IPS-15b (cell line): ENCODE data around the gene GBA2.

Experiments used
- H3K27me3 ChIP-seq: one replicate; pipeline ENCODE4 v1.6.1; 2013; ENCODE audit warnings: low read length; ENCODE audit not compliant: control insufficient read depth, insufficient read depth
- H3K36me3 ChIP-seq: one replicate; pipeline ENCODE4 v1.6.1; 2013; ENCODE audit warnings: low read length; ENCODE audit not compliant: control insufficient read depth, insufficient read depth
- H3K4me1 ChIP-seq: one replicate; pipeline ENCODE4 v1.6.1; 2013; ENCODE audit warnings: mild to moderate bottlenecking, low read length; ENCODE audit not compliant: control insufficient read depth, insufficient read depth
- H3K4me3 ChIP-seq: one replicate; pipeline ENCODE4 v1.5.1; 2013; ENCODE audit warnings: low read depth, low read length
- H3K9ac ChIP-seq: one replicate; pipeline ENCODE4 v1.6.1; 2013; ENCODE audit warnings: low read depth, mild to moderate bottlenecking, low read length
- H3K9me3 ChIP-seq: one replicate; pipeline ENCODE4 v1.6.1; 2013; ENCODE audit warnings: mild to moderate bottlenecking, low read length; ENCODE audit not compliant: control insufficient read depth, insufficient read depth

The GBA2 gene

DNA sequence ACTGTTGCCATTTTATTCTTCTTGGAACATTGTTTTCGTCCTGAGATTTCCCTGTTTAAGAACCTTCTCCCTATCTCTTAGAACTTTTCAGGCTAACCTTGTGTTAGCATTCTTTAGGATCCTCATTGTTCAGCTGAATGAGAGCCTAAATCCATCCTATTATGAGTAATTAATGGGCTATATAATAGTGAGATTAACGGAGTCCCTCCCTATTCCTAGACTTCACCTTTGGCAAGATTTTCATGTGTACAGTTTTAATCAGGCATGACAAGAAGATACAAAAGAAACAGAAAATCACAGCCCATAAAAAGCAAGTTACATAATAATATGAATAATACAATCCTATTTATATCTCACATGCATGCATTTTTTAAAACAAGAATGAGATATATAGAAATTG is 14.2 kb upstream of the GBA2 start:
- H3K4me3 ChIP-seq: no peak overlapping the region
- H3K27me3 ChIP-seq: no peaks in the 10 kb centered on the region
- peaks cover 5% of the 10 kb centered on the region for H3K4me1 ChIP-seq
- H3K36me3 ChIP-seq: no peaks in the 10 kb centered on the region
- H3K9me3 ChIP-seq: no peaks in the 10 kb centered on the region
- H3K9ac ChIP-seq: no peak overlapping the region

DNA sequence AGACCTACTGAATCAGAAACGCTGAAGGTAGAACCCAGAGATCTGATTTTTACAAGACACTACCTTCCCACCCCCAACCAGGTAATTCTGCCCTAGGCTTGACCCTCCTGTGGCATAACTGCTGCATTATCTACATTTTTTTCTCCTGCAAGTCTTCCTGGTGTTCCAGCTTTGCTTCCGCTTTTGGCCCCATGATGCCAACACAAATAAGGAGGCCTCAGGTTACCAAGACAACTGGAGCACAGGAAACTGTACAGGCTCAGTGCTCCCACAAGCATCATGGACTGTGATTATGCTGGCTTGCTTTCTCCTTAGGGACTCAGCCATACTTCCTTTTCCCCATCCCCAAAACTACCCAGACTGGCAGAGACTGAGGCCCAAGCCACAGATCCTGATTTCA is 11.6 kb upstream of the GBA2 start:
- peaks cover 5% of the 10 kb centered on the region for H3K4me1 ChIP-seq
- no peaks in the 10 kb centered on the region for H3K36me3 ChIP-seq
- no peak overlapping the region for H3K9ac ChIP-seq
- H3K27me3 ChIP-seq: no peaks in the 10 kb centered on the region
- no peaks in the 10 kb centered on the region for H3K9me3 ChIP-seq
- no peak overlapping the region for H3K4me3 ChIP-seq

DNA sequence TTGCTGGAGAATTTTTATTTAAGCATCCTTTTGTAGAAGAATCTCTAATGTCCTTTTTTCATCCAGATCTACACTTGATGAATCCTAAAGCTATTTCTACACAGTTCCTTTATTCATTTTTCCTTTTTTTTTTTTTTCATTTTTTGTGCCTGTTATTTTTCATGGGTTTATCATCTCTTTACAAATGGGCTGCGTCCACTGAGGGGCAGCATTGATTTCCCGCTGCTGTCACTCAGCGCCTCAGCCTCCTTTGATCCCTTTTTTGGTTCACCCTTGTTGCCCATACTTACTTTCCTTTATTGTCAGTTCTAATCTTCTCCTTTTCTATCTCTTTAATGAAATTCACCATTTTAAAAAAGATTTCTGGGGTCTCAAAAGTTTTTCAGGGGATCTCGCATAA is 10.8 kb upstream of the GBA2 start:
- no peaks in the 10 kb centered on the region for H3K36me3 ChIP-seq
- H3K27me3 ChIP-seq: no peaks in the 10 kb centered on the region
- H3K4me1 ChIP-seq: peaks cover 5% of the 10 kb centered on the region
- no peak overlapping the region for H3K9ac ChIP-seq
- H3K4me3 ChIP-seq: no peak overlapping the region
- no peaks in the 10 kb centered on the region for H3K9me3 ChIP-seq

DNA sequence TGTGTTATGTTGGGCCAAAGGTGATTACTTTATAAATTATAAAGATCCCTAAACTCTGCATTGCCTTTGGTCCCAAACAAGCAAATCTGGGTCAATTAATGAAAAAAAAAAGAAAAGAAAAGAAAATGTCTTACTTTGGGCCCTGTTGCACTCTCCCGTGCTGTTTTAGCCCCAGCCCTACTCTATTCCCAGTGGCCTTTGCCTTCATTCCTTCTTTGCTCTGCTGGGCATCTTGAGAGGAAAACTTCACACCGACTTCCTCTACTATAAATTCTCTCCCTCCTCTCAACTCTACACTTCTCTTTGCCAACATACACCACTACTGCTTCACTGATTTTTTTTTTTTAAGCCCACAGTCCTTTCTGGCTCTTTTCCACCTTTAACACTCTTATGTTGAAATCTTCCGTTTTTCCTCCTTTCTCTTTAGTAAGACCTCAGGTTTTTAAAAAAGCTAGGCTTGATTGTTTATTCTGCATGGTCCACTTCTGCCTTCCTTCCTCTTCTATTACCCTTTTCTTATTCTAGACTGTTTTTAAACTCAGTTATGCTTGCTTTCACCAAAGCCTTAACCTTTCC is 9.5 kb upstream of the GBA2 start:
- Histone ChIP-seq H3K9me3 (no peaks in the 10 kb centered on the region), H3K9ac (no peak overlapping the region), H3K4me3 (no peak overlapping the region), H3K4me1 (peaks cover 5% of the 10 kb centered on the region), H3K27me3 (no peaks in the 10 kb centered on the region), H3K36me3 (peaks cover 3% of the 10 kb centered on the region)

DNA sequence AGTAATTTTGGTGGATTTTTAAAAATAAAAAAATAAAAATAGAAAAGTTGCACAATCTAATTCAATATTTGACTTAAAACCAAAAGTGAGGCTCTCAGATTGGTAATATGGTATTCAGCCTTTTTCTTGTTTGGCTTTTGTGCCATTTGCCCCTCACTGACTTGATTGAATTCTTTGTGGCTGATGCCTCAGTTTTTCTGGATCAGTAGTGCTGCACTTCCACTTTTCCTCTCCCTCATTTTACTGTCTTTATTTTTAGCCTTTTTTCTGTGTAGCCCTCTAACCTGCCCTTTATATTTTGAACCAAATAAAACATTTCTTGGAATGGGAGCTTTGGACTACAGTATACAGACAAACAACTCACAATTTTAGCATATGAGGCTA is 8.9 kb upstream of the GBA2 start:
- H3K4me3 ChIP-seq: peak overlapping the region; percentile 71
- H3K36me3 ChIP-seq: peaks cover 6% of the 10 kb centered on the region
- H3K27me3 ChIP-seq: no peaks in the 10 kb centered on the region
- peaks cover 5% of the 10 kb centered on the region for H3K4me1 ChIP-seq
- no peak overlapping the region for H3K9ac ChIP-seq
- H3K9me3 ChIP-seq: no peaks in the 10 kb centered on the region

DNA sequence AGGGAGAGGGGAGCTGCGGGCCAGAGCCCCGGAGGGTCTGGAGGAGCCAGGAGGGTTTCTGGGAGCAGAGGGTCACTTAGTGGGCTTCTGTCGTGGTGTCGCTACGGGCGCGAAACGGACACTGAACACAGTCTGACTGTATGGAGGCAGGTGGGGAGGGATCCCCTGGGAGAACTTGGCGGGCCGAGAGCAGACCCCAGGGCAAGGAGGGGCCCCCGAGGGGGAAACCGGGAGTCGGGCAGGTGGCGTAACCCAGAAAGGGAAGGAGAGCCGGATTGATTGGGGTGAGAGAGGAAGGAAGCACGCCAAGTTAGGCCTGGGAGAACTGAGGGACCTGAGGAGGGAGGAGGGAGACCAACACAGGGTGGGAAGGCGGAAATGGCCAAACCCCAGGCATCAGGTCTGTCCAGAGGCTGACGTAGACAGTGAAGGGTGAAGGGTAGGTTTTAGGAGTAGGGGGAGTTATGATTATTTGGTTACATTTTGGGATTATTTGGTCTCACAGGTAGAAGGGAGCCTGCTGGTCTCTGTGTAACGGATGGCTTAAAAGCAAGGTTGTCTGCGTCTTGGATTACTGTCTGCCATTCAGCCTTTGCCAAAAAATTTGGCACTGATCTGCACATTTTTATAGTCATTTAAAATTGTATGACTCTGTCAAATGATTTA is 8.3 kb upstream of the GBA2 start:
- Histone ChIP-seq H3K4me3 (peak overlapping the region; percentile 71), H3K9me3 (no peaks in the 10 kb centered on the region), H3K4me1 (peaks cover 5% of the 10 kb centered on the region), H3K27me3 (no peaks in the 10 kb centered on the region), H3K9ac (peak overlapping the region; percentile 82), H3K36me3 (peaks cover 11% of the 10 kb centered on the region)

DNA sequence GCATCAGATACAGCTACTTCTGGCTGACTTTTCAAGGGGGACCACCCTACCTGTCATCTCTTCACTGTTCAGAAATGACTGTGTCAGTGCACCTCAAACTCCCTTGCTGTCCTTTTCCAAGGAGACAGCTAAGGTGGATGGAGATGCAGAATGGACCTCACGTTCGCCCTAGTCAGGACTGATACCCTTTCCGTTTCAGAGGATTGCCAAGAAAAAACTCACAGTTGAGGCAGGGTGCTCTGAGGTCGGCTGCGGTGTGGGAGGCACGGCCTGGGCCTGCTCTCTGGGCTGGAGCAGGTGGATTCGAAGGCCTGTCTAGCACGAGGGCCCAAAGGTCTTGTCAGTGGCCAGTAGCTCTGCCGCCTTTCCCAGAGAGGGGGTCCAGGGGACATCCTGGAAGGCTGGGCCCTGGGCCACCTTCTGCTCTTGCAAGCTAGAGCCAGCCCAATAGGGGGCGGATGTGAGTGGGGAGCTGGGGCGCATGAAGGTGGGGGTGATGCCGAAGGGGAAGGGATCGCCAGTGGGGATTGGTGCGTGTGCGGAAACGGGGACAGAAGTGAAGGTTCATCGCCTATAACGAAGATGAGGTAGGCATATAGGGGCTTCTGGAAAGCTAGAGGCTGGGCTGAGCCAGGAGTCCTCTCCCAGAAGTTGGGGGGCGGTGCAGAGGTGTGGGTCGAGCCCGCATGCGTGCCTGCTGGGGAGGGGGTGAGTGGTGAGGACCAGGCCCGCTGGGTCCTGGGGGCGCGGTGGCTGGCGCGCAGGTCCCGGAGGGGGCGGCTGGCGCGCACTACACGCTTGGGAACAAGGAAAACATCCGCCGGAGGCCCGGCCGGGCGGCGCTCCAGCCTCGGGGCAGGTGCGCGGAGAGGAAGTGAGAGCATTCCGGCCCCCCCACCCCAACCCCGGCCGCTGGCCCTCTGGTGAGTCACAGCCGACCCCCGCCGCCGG is 7.5 kb upstream of the GBA2 start:
- Histone ChIP-seq H3K9ac (peak overlapping the region; percentile 82), H3K27me3 (no peaks in the 10 kb centered on the region), H3K4me1 (peaks cover 5% of the 10 kb centered on the region), H3K4me3 (peak overlapping the region; percentile 71), H3K9me3 (no peaks in the 10 kb centered on the region), H3K36me3 (peaks cover 18% of the 10 kb centered on the region)

DNA sequence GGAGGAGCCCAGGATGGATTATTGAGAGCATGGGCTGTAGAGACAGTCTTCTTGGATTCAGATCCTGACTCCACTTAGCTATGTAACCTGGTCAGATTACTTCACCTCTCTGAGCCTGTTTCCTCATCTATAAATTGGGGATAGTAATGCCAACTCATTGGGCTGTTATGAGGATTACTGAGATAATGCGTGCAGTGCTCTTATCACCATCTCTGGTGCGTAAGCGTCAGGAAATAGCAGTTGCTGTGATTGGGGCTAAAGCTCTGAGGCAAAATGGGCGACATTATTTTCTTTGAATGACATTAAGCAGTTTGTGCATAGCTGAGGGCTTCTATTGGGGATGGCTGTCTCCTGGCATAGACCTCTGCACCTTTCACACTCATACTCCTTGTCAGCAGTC is 6.0 kb upstream of the GBA2 start:
- Histone ChIP-seq H3K9me3 (no peaks in the 10 kb centered on the region), H3K9ac (no peak overlapping the region), H3K36me3 (peaks cover 24% of the 10 kb centered on the region), H3K4me1 (no peaks in the 10 kb centered on the region), H3K4me3 (no peak overlapping the region), H3K27me3 (no peaks in the 10 kb centered on the region)

DNA sequence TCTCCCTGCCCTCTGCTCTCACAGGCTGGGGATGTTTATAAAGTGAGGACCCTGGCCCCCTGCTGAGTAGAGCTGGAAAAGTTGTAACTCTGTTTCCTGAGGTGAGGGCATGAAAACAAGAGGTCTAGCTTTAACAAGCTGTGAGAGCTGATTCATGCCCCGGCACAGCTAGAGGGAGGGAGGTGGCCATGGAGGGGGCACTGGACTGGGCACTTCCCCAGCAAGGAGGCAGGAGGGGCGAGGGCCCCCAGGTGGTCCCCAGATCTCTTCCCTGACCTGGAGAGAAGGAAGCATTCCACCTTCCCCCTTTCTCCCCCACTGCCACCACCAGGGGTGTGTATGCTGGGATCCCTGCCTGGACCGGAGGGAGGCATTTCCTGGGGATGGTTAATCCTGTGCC is 5.2 kb upstream of the GBA2 start, which contains the start of gene MSMP:
TSS of gene MSMP (minus strand) at position 13 of the 400 bp plus-strand sequence. CDS start 147 bp downstream, outside the sequence.
- Histone ChIP-seq H3K9ac (no peak within 1 kb of the TSS), H3K36me3 (peaks cover 24% of the 10 kb centered on the region), H3K4me1 (no peaks in the 10 kb centered on the region), H3K9me3 (no peaks in the 10 kb centered on the region), H3K27me3 (no peaks in the 10 kb centered on the region), H3K4me3 (no peak within 1 kb of the TSS)

DNA sequence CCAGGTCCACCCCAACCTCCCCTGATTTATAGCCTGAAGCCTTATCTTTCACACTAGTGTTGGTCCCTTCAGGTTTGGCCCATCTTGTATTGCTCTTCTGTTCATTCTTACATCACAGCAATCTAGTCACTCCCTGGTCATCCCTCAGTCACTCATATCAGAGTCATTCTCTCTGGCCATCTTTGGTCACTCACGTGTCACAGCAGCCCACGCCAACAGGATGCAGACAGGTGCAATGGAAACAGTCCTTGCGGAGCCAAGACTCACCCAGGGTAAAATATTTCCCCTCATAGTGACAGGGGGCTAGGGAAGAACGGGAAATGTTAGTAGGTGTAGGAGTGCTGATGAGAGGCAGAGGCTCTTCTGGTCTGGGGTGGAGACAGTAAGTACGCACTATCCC is 4.4 kb upstream of the GBA2 start:
- Histone ChIP-seq H3K9me3 (no peaks in the 10 kb centered on the region), H3K4me1 (no peaks in the 10 kb centered on the region), H3K27me3 (no peaks in the 10 kb centered on the region), H3K4me3 (no peak overlapping the region), H3K9ac (no peak overlapping the region), H3K36me3 (peaks cover 24% of the 10 kb centered on the region)

DNA sequence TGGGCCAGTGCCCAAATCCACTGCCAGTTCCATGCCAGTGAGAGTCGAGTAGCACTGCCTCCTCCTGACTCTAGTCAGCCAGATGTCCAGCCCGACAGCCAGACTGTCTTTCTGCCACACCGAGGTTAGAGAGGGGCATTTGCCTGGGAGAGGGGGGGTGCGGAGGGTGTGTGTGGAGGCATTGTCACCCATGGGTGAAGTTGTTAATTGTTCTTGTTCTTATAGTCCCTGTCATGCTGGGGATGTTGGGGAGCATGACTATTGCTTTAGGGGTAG is 1.2 kb upstream of the GBA2 start:
- Histone ChIP-seq H3K9ac (no peak overlapping the region), H3K27me3 (no peaks in the 10 kb centered on the region)

More for the DNA sequence above, 1.2 kb upstream of the GBA2 start:
- H3K4me3 ChIP-seq: peak overlapping the region; percentile 97
- peaks cover 11% of the 10 kb centered on the region for H3K4me1 ChIP-seq
- peaks cover 24% of the 10 kb centered on the region for H3K36me3 ChIP-seq
- H3K9me3 ChIP-seq: no peaks in the 10 kb centered on the region
